DMS153 treated with DMSO at 0.1 percent for 48 hours (cell line): ENCODE data around the gene MAT2B.

Experiments used
- DNase-seq: peaks from one replicate; lab custom pipeline; 2025; ENCODE audit not compliant: unreplicated experiment; lab: John Stamatoyannopoulos, UW

The MAT2B gene

DNA sequence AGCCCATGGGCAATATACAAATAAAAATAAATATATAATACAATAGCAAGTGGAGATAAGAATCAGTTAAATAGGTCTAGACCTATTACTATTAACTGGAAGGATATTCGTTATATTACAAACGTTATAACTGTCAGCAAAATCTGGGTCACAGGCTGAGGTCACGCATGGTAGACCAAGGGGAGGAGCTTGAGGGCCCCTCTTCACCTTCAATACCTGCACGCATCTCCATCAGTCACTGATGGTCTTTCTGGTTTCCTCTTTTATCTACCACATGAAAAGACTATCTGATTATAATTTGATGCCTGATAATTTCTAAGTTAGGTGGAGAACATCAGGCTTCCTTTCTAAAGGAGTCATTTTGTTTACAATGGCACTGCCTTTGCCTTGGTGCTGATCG is 43.2 kb downstream of the MAT2B start:
- no peak for DNase-seq

DNA sequence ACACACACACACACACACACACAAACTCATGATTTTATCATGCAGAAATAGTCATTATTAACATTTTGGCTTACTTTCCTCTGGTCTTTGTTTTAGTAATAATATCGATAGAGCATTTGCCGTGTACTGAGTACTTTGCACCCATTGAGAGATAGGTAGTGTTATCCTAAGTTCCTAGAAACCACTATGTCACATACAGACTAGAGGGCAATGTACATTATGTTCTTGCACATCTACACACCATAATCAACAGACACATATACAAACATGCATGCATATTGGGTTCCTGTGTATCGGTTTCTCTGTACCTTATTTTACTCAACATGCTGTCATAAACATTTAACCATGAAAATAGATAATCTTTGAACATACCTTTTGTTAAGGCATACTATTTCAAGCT is 45.7 kb downstream of the MAT2B start:
- DNase-seq, result no peak

DNA sequence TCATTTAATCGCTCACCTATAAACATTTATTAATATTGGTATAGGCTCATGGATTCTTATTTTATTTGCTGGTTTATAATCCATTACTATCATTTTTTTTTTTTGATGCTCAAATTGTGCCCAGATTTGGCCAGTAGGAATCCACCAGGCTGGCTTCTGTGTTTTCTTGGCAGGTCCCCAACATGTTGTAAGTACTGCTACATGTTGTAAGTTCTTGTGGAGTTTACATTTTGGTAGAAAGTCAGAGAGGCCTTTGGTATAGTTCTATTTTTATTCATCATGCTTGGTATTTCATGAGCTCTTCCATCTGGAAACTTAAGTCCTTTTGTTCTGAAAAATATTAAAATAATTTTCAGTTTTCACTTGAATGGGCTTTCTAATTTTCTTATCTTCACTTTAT is 47.1 kb downstream of the MAT2B start:
- no peak for DNase-seq

DNA sequence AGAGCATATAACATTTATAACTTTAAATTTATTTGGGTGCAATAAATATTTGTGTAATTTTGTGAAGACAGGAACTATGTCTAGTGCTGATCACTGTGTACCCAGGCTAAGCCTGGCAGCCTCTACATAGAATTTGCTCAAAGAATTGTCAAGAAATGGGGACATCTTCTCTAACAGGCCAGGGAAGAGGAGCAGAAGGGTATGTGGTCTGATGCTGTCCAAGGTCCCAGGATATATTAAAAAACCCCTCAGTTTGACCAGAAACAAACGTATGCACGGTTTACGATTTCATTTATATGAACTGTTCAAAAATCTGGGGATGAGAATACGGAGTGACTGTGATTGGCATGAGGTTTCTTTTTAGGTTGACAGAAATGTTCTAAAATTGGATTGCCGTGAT is 55.9 kb downstream of the MAT2B start:
- DNase-seq, result no peak

DNA sequence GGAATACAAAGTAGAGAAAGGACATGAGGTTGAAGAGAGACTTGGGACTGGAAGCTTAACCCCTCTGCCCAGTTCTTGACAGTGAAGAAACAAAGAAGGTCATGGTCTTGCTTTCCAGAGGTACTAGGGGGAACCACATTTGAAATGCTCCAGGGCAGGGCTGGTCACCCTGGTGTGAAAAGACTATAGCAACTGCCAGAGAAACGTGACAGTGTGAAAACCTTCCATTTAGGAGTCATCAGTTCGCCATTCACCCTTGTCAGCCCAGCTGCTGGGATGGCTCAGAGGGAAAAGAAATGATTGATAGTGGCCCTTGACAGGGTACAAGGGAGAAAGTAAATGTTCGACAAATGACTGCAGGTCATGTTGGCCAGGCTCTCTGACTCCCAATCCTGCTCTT is 56.7 kb downstream of the MAT2B start:
- DNase-seq, result no peak

DNA sequence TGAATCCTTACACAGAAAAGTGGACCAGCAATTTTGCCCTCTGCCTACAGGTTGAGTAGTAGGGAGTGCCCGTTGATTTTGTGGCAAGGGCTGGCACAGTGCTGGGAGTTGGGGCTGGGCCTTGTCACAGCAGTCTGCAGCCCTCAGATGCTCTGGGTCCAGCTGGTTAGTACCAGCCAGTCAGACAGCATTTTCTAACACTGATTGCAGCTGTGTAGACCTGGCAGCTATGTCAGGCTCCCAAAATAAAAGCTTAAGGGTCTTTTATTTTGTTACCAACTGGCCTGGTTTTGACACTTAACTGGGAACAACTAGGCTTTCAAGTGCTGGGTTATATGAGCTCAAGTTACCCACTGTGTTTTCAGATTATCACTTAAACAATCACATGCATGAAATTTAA is 57.7 kb downstream of the MAT2B start:
- DNase-seq, result no peak

DNA sequence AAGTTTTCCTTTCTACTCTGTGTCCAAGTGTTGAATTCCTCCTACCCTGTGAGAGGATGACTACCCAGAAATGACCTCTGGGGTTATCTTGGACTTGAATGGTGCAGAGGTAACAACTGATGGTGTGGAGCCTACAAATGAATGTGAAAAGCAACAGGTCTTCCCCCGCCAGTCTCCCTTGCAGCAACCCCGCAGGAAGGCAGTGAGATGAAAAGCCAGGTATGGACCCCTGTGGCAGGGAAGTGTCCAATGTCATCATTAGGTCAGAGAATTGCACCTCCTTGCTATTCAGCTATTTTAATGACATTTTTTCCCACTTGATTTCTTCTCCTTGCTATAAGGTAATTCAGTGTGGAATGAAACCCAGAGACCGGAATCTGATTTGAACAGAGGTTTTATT is 58.5 kb downstream of the MAT2B start:
- no peak for DNase-seq

DNA sequence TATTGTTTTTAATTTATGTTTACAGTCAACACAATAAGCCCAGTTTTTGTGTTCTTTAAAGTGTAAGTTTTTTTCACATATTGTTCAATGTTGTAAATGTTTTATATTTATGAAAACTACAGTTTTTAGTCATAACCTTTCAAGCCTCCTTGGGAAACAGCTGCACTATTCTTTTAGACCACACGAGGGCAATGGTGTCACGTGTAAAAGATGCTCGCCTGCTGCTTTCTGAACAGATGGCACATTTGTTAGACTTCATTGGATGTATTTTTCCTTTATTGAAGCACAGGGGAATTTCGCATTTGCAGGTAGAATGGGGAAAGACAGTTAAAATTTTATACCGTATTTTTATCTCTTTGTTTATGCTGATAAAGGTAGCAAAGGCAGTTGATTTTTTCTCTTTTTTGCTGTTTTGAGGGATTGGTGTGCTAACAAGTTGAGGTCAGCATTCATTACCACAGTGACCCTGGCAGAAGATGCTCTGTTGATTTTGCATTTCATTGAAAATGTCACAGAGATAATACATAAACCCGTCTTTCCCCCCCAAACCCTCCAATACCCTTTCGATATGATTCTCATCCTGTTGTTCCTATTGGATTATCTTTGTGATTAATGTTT is 59.0 kb downstream of the MAT2B start:
- DNase-seq, result no peak

DNA sequence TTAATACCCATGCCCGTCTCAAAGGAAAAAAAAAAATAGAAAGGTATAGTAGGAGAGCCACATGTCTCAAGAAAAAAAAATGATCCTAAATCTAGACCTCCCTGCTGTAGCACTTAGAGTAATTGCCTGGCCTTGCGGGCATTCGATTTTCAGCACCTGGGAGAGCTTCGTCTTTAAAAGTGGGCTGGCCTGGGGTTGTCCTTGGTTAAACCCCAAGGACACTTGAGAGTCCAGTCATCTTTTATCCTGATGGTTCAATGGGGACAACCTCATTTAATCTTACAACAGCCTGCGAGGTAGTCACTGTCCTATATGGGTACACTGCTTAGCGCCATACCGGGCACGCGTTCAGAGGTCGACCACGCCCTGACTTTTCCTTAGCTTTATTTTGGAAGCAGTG is 60.1 kb downstream of the MAT2B start:
- no peak for DNase-seq

DNA sequence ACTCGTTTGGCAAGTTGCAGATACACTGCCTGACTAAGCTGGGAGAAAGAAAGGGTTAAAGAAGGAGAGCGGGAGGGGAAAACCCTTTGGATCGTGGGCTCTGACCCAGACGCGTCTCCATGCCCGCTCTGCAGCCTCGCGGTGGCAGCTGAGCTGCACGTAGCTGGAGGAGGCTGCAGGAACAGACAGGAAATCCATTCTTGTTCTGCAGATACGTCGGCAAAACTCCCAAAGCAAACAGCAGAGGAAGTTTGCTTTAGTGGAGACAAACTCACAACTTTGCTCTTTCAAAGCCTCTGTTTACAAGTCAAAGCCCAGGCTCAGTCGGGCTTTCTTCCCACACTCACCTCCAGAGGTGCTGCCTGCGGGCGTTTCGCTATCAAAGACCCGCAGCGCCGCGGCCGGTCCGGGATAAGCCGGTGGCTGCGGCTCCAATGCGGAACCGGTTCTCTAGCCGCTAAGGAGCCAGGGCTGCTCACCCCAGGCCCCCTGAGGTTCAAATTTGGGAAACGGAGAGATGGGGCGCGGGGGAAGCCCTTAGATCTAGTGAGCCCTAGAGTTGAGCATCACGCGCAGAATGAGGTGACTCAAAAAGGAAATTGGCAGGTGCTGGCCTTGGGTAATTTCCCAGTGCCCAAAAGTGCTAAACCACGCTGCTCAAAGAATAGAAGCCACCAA is 60.7 kb downstream of the MAT2B start:
- no peak for DNase-seq

DNA sequence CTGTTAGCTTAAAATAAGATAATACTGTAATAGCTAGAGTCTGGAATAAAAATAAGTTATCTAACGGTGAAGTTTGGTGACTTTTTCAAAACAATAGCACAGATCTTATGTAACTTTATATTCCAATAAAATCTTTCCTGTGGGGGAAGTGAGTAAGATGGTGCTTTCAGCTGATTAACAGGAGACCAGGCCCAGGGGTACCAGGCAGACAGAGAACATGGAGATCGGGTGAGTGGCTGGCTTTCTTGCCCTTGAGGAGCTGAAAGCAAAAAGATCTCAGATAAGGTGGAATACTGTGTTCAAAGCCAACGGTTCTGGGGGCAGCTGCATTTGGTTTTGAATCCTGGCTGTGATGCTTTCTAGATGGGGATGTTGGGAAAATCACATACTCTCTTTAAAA is 61.3 kb downstream of the MAT2B start:
- no peak for DNase-seq

DNA sequence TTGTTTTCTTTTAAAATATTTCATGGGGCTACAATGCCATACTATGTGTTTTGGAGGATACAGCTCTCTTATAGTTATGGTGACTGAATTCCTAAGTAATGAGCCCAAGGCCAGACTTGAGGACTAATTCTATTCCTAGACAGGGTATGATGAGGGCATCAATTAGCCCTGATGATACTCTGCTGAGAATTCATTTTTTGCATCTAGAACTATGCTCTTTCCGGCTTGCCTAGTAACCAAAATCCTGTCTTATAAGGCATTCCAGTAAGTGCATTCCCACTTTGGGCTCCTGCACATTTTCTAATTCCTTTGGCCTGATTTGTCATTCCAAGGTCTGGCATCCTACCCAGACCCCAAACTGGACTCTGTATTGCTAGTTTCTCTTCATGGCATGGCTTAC is 62.4 kb downstream of the MAT2B start:
- no peak for DNase-seq
